A549 (cell line): Measurements from ENCODE around the gene XPO5.

ENCODE experiments used
- BHLHE40 ChIP-seq: IDR thresholded peaks from 2 replicates; pipeline ENCODE4 v1.6.1; 2012; ENCODE audit warnings: low read depth, low read length, inconsistent platforms
- CTCF ChIP-seq: fragments of >200 bp; sonication (Bioruptor Twin); formaldehyde crosslinking; IDR thresholded peaks from 3 replicates; pipeline ENCODE4 v1.5.1; 2016
- HDAC2 ChIP-seq: fragments of 200-600 bp; sonication (generic); IDR thresholded peaks from 2 replicates; pipeline ENCODE4 v1.6.1; 2016
- HMGXB4 ChIP-seq: fragments of 250-450 bp; sonication (Bioruptor Pico); IDR thresholded peaks from 2 replicates; pipeline ENCODE4 v1.5.0; 2021; ENCODE audit warnings: mild to moderate bottlenecking, moderate library complexity, borderline replicate concordance
- MAX ChIP-seq: IDR thresholded peaks from 2 replicates; pipeline ENCODE4 v1.6.1; 2012
- MAZ ChIP-seq: fragments of 150-350 bp; IDR thresholded peaks from 2 replicates; pipeline ENCODE4 v1.6.1; 2014; ENCODE audit warnings: antibody characterized with exemption, low read depth, low read length, borderline replicate concordance
- POLR2A ChIP-seq: IDR thresholded peaks from 2 replicates; pipeline ENCODE4 v1.6.1; 2012; ENCODE audit warnings: mild to moderate bottlenecking, low read length
- RAD21 ChIP-seq, 2 experiments: fragments of >200 bp in 1 of 2; sonication (Bioruptor Twin) in 1 of 2; formaldehyde crosslinking in 1 of 2; IDR thresholded peaks in 1 of 2; conservative IDR thresholded peaks in 1 of 2; 2 replicates in 1 of 2; 3 replicates in 1 of 2; pipeline ENCODE4 v1.6.1; 2012 to 2018; ENCODE audit warnings: inconsistent platforms in 1 of 2
- RFX5 ChIP-seq: fragments of 450-650 bp; IDR thresholded peaks from 2 replicates; pipeline ENCODE4 v1.7.1; 2014; ENCODE audit warnings: antibody characterized with exemption, mild to moderate bottlenecking, moderate library complexity
- TFCP2L1 ChIP-seq: fragments of 250-450 bp; sonication (Bioruptor Pico); IDR thresholded peaks from 2 replicates; pipeline ENCODE4 v1.5.0; 2021; ENCODE audit warnings: mild to moderate bottlenecking

GRCh38 chr6:43489277-43490072 lies 86.4 kb downstream of the XPO5 start:
- TF ChIP-seq CTCF (no peak), HDAC2 (no peak), RFX5 (no peak), HMGXB4 (CRISPR knock-in tag) (no peak), MAZ (no peak), BHLHE40 (no peak), POLR2A (no peak), RAD21 (conservative IDR thresholded peaks at IDR 0.05 in 1 of 2, IDR thresholded peaks at IDR 0.05 in 1 of 2) (no peak), MAX (no peak), TFCP2L1 (CRISPR knock-in tag) (no peak)
